Spleen (tissue), 3 donors: ENCODE data around the gene INPP5D.

ENCODE experiments used
- POLR2A ChIP-seq, 3 donors: fragments of 450-650 bp; IDR thresholded peaks; one replicate each; pipeline ENCODE4 v1.5.1; 2017; ENCODE audit warnings: antibody characterized with exemption in 3 of 3, mild to moderate bottlenecking in 1 of 3
- POLR2AphosphoS5 ChIP-seq, 3 donors: sonication (generic); formaldehyde crosslinking; IDR thresholded peaks; one replicate each; pipeline ENCODE4 v1.5.1; 2017; ENCODE audit warnings: antibody characterized with exemption in 3 of 3

GRCh38 chr2:233091595-233092375 lies 31.6 kb downstream of the INPP5D start:
- TF ChIP-seq POLR2AphosphoS5 (IDR thresholded peaks at IDR 0.05) (peak in 1 of 3 donors; percentile 38), POLR2A (IDR thresholded peaks at IDR 0.05) (no peak)
